CD4-positive, alpha-beta T cell treated with Interferon gamma for 1 hour (primary cell): ENCODE measurements around the gene SMO.

Experiments
- DNase-seq: peaks from one replicate; pipeline ENCODE4 v3.0.0-alpha.2; 2020

Gene SMO

DNA sequence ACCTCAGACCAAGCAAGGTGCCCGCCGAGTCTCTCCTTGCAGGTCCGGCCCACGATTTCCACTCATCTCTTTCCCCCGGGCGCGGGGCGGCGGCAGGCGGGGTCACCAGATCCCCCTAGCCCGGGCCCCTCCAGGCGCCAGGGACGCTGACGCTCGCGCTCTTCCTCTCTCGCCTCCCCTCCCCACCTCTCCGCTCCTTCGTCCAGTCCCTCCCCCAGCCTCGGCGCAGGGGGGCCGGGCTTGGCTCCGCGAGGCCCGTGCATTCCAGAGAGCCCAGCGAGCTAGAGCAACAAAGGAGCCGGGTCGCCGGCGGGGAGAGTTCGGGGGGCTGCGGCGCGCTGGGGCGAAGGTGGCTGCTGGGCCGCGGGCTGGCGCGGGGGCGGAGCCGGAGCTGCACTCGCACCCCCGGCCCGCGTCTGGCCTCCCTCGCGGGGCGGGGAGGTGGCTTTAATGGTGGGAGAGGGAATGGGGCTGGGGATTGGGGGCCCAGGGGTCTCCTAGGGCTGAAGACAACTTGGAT is at the start of gene SMO:
Gene SMO (plus strand): TSS at position 262 of the 520 bp plus-strand sequence. CDS start 519 bp downstream, outside the sequence.
- DNase-seq: no peak

DNA sequence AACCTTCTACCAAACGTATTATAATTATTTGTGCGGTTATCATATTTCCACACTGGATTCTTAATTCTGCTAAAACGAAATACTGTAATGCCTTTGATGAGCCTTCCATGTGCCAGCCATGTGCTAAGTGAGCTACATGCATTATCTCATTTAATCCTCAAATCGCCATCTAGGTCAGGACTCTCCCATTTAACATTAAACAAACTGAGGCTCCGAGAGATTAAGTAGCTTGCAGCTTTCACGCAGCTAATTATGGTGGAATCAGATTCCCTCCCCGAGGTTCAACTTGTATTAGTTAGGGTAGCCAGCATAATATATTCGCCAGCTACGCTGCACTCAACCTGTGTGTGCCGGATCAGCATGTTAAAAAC is 44.7 kb upstream of the SMO start:
- DNase-seq: no peak

DNA sequence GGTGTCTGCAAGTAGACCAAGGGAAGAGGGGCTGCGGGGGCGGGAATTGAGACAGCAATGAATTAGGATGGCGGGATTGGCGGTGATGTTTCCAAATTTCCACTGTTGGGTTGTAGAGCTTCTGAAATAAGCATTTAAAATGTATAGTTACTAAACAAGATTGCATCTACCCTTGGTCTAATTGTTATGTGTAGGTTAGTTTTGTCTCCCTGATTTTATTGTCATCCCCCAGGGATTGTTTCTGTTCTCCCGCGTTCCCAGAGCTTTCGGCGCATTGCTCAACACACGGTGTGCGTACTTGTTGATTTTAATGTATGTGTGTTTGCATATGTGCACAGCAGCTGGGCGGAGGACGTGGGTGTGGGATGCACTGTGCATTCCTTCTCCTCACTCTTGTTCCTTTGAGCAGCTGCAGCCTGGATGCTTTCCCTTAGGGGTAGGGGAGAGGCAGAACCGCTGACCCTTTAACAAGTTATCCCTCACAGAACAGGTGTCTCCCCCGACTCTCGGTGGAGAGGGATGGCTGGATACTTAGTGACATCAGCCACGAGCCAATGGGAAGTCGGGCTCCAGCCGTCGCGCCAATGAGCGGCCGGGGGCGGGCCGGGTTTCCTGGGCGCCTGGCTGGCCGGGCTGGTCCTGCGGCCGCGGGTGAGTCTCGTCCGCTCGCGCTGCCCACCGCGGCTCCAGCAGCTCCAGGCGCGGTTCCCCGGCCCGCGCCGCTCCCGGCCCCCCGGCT is 44.2 kb upstream of the SMO start, which contains the start of gene TSPAN33:
Gene TSPAN33 (plus strand): TSS at position 613 of the 739 bp plus-strand sequence. CDS start 274 bp downstream, outside the sequence.
- DNase-seq: peak; percentile 65

DNA sequence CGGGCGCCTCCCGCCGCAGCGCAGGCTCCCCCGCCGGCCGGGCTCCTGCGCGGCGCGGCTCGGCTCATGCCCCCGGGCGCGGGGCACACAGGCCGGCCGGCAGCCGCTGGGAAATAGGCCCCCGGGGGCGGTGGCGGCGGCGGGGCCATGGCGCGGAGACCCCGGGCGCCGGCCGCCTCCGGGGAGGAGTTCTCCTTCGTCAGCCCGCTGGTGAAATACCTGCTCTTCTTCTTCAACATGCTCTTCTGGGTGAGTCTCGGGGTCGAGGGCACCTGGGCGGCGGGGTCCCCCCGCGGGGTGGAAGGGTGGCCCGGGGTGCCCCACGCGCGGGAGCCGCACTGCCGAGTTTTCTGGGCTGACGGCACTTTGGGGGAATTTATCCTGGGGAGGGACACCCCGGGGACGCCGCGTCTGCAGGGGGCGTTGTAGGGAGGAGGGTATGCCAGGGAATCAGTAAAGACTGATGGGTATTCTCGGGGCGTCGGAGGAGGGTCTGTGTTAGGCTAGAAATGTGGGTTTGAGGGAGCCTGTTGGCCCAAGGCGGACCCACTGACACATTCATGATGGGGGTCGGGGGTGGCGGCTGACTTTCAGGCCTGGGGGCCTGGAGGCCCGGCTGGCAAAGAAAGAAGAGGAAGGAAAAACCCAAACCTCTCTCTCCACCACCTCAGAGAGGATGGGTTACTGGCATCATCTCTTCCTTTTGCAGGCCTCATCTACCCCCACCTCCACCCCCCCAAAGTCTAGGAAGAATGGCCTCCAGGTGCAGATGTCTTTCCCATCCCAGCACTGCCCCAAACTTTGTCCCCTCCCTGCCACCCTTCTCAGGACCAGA is 43.4 kb upstream of the SMO start:
- peak; percentile 16 for DNase-seq

DNA sequence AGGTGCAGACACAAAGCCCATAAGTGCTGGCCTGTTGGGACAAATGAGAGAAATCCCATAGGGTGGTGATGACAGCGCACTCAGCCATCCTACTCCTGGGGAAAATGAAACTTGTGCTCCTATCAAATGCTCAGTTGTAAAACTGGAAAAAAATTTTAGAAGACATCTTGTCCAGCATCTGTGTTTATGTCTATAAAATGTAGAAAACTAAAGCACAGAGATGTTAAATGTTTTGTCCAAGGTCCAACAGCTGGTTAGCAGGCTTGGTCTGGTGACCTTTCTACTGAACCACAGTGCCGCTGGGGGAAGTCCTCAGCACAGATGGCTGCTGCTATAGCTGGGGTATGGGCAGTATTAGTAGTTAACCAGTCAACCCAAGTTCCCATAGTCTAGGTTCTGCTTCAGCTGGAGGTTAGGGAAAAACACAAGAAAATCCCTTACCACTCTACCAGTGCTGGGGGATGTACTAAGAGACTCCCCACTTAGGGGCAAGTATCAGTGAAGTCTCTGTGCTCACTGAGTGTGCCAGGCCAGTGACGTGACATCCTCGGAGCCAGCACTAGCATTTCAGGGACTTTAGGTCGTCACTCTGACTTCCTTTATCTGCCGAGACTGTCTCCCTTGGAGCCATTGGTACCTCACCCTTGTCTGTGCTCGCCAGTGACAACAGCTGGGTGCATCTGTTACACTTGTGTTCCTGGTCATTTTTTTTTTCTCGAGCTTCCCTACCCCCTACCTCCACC is 42.0 kb upstream of the SMO start:
- peak; percentile 41 for DNase-seq

DNA sequence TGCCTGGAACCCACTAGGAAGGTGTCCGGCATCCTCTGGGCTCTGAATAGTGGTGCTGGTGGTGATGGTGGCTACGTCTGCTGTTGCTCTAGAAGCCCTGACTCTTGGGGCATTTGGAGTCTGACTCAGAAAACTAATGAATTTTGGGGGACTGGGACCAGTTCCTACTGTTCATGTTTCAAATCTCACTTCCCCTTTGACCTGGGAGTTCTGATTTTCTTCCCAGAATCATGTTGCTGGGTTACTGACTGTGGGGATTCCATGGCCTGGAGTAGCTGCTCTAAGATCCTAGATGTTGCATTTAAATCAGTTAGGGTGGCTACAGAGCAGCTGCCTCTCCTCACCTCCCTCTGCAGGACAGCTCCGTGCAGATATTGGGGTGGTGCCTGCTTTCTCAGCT is 40.7 kb upstream of the SMO start:
- DNase-seq: no peak

DNA sequence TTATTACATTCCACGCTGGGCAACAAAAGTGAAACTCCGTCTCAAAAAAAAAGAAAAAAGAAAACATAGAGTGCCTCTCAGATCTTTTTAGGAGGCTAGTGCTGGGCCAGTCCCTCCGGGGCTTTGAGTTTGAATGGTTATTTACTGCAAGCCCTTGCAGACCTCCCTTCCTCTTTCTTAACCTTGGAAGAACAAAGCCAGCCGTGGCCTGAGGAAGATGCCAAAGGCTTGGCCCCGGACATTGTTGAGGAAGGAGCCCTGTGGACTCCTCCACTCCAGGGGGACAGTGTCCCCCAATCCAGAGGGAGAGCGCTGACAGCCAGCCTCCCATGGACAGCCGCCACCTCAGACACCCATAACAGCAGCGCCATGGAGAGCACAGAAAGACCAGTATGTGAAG is 38.9 kb upstream of the SMO start:
- no peak for DNase-seq

DNA sequence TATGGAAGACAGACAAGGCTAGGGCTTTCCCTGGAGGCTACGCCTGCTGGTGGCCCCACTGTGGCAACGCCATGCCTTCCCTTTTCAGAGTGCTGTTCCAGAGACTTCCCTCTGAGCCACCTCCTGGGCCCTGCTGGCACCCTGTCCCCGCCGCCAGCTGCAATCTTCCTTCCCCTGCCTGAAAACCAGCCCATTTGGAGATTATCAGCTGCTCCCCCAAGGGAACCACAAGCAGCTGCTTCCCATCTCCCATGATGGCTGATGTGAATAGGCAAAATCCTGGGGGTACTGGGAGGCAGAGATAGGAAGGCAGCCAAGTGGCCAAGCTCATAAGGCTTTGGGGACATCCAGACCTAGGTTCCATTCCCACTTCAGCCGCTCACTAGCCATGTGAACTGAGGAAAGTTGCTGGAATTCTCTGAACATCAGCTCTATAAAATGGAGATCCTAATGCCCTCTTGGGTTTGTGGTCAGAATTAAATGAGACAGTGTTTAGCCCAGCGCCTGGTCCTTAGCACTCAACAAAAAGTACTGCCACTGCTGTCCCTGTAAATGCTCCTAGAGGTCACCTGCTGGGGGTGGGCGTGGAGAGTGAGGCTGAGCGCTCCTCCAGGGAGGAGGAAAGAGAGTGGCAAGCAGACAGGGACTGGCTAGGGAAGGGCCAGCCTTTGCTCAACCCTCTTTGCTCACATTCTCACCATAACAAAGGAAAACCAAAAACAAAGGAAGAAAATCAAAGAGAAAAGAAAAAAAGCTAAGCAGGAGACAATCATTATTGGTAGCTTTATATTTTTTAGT is 38.0 kb upstream of the SMO start:
- no peak for DNase-seq

DNA sequence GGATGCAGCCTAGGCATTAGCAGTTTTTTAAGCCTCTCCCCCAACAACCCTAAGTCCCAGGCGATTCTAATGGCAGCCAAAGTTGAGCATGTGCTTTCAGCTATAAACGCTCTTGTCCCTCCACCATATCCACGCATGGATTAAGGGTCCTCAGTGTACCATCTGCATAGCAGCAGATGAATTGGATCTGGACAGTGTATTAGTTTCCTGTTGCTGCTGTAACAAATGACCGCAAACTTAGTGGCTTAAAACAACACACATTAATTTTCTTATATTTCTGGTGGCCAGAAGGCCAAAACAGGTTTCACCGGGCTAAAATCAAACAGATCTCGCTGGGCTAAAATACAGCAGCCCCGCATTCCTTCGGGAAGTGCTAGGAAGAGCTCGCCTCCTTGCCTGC is 30.8 kb upstream of the SMO start:
- no peak for DNase-seq

DNA sequence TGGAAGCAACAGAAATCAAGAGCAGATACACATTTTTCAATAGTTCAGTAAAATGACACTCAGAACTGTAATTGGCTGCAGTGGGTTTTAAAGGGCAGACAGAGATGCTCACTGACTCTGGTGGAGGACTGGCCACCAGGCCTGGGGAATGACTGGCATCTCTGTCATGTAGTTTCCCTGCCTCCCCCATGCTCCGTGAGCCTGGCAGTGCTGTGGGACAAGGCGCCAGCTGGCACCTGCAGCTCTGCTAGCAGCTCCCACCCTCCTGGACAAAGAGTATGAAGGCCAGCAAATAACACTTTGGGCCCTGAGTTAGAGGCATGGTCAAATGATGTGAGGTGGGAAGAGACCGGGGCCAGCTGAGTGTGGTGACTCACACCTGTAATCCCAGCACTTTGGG is 28.9 kb upstream of the SMO start:
- DNase-seq: no peak

DNA sequence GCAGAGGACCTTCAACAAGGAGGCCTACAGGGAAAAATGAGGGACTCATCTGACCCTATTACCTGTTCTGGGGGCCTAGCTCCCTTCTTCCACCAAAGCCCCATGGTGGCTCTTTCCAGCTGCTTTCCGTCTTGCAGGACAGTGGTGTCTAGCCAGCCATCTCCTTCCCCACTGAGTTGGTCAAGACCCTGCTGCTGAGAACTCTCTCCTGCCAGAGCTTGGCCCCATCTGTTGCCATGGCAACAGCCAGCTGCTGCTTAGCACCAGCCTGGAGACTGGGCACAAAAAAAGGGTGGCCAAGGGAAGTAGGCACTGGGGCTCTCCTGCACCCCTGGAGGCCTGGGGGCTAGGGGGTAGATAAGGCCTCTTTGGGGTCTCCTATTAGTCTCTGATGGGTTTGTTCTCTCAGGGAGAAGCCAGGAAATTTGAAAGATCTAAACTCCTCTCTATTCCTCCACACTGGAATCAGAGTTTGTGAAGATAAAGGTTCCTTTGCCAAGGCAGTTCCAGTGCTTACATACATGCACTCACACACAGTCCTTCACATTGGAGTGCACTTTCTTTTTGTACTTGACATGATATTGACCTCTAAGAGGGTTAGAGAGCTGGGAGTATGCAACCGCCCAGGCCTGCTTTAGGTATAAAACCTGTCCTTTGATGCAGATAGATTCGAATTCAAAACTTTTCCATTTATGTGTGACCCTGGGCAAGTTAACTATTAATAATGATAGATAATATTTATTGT is 28.1 kb upstream of the SMO start:
- no peak for DNase-seq

DNA sequence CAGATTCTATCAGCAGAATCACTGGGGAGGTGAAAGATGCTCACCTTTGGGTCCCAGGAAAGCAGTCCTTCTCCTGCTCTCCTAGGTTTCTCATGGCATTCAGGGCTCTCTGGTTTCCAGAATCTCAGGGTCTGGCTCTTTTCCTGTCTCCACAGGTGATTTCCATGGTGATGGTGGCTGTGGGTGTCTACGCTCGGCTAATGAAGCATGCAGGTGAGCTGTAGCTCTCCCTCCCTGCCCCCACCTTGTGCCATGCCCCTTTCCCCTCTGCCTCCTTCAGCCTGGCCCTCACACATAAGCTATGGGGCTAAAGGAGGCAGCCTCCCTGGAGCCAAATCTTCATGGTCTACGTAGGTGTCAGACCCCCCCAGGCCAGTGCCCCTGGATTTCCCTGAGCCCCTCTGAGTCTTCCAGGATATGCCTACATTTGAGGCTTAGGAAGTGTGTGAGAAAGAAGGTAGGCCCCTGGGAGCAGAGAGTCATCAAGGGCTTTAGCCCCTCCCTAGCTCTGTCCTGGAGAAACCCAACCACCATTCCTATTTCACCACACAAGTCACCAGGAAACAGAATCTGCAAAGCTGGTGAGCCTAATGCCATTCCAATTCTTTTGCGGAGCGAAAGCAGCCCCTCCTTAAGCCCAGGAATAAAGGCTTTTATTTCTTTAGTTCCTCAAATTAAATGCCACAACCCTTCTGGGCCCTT is 26.8 kb upstream of the SMO start:
- DNase-seq: no peak

DNA sequence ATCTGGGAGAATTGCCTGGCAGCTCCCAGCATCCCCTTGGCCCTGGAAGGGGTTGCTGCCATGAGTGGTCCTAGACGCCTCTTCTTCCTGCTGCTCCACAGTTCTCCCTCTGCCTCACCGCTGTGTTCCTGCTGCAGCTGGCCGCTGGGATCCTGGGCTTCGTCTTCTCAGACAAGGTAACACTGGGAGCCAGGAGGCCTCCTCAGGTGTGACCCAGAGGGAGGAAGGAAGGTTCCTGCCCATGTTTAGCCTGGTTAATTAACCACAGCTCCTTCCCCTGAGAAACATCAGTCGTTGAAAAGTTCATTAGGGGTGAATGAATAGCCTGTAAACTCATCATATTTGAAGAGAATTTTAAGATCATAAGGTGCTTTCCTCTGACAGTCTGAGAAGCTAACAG is 25.7 kb upstream of the SMO start:
- no peak for DNase-seq

DNA sequence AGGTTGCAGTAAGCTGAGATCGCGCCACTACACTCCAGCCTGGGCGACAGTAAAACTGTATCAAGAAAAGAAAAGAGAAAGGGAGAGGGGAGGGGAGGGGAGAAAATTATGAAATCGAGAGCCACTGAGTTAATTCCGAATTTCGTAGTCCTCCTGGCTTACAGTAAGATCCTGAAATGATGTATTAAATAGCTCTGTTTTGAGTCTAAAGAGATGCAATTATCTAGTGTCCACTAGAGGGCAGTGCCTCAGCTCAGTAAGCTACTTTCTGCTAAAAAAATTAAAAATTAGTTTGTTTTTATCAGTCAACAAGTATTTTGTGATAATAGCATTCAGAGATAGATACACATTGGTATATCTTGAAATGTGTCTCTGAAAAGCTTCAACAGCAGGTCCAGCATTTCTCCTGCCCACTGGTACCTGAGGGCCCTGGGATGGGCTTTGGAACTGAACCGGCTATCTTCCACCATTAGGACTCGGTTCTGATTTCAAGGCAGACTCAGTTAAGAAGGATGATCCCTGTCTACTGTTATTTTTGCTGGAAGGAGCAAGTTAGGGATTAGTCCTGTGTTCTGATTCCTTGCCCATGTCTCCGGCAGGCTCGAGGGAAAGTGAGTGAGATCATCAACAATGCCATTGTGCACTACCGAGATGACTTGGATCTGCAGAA is 24.4 kb upstream of the SMO start:
- no peak for DNase-seq

DNA sequence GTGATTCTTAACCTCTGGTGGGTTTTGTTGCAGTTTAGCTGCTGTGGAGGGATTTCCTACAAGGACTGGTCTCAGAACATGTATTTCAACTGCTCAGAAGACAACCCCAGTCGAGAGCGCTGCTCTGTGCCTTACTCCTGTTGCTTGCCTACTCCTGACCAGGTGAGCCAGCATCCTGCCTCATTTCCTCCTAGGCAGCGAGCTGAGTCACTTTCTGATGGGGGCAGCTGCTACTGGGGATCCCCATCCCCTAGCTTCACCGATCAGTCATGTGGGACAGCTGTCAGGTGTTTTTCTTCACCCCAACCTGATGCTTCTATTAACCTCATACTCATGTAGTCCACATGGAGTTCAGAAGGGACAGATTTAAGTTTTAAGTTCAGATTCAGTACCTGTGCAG is 21.7 kb upstream of the SMO start:
- DNase-seq: peak; percentile 14

DNA sequence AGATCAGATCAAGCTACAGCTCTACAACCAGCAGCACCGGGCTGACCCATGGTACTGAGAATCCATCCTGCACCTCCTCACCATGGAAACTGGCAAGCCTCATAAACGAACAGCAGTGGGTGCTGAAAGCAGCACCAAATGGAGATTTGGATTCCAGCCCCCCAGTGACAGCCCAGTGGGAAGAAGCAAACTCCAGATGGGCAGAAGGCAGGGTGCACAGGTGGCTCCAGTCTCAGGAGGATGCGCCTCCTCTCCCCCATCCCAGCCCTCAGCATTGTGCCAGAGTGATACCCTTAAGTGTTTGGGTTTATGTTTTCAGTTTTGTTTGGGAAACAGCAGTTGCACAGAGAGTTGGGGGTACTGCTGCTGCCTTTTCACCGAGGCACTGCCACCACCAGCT is 20.6 kb upstream of the SMO start:
- DNase-seq: no peak

DNA sequence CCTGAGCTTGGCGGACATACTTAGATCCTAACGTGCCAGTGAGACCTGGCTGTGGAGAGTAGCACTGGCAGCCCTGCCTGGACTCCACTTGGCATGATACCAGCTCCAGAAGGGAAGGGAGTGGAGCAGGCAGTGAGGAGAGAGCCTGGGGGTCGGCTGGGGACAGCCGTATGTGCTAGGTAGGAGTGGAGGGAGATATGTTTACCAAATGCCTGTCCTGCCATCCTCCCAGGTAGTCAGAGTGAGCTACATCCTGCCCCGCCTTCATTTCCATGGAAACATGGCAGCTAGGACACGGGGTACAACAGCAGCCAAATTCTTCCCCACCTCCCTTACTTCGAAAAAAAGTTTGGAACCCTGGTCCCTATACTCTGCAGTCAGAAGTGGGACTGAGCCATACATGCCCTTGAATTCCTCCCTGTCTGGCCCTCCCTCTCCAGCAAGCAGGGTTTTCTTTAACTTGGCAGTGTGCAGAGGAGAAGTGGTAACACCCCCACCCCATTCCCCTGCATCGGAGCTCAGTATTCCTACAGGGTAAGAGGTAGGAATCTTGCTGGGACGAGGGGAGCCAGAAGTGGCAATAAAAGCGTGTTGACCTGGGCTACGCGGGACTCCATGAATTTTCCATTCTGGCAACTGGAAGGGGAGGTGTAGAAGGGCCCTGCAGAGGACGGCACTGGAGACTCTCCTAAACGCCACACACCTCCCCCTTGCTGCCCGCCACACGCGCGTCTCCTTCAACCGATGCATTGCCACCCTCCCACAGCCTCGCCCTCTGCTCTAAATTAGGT is 20.0 kb upstream of the SMO start:
- no peak for DNase-seq

DNA sequence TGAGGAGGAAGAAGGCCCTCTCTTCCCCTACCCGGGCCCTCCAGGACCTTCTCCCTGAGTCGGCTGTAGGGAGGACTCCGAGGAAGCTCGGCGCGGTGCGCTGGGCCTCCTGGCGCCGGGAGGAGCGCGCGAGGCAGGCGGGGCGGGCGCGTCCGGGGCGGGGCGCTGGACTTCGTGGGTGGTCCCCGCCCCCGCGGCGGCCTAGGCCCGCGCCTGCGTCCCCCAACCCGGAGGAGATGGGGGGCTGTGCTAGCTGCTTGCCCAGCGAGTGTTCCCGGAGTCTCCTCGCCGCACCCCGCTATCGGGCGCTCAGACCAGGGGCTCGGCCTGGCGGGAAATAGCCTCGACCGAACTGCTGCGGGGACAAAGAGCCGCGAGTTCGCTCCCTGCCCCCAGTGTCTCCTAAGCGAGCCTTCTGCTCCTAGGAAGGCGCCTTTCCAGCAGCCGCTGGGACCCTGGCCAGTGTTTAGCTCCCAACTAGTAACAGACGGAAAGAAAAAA is 19.2 kb upstream of the SMO start:
- DNase-seq: peak; percentile 6

DNA sequence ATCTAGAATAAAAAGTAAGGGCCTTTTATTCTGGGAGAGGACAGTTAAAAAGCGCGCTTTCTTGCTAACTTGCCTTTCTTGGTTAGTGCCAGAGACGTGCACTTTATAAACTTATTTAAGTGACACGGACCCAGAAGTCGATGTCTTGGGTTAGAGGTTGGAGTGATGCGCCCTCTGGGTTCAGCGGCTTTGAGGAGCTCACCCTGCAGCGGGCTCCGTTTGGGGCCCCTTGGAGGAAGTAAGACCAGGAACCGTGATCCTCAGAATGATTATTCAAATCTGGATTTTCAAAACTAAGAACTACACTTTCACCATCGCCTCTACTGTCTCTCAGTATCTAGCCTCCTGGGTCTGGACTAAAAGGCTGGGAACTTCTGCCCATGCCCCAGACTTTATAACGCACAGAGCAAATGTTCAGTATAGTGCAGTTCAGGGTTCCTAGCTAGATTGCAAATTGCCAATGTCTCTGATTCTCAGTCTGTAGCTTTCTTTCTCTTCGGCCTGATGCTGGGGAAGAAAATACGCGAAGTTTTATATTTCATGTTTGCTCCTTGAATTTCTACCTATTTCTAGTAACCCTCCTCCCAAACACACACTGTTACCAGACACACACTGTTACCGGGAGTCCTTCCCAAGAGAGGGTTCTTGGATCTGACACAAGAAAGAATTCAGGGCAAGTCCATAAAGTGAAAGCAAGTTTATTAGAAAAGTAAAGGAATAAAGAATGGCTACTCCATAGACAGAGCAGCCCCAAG is 18.6 kb upstream of the SMO start:
- peak; percentile 8 for DNase-seq
